ENCODE measurements around the gene C8G.

DNA sequence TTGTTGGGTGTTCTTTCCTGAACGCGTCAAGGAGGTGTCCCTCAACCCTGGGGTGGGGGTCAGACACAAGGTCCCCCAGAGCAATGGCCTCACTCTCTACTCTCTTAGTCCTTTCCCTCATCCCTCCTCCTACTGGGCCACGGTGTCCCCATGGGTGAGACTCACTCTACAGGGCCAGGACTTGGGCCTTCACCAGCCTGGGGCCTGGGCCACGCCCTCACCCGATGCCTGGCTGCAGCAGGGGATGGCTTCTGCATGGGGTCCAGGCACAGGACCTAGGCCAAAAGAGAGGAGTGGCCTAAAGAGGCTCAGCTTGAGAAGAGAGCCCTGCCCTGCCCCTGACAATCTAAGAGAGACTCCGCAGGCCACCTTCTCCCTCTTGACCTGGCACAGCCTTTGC is 12.9 kb downstream of the C8G start:
- TF ChIP-seq, protein P1, sequence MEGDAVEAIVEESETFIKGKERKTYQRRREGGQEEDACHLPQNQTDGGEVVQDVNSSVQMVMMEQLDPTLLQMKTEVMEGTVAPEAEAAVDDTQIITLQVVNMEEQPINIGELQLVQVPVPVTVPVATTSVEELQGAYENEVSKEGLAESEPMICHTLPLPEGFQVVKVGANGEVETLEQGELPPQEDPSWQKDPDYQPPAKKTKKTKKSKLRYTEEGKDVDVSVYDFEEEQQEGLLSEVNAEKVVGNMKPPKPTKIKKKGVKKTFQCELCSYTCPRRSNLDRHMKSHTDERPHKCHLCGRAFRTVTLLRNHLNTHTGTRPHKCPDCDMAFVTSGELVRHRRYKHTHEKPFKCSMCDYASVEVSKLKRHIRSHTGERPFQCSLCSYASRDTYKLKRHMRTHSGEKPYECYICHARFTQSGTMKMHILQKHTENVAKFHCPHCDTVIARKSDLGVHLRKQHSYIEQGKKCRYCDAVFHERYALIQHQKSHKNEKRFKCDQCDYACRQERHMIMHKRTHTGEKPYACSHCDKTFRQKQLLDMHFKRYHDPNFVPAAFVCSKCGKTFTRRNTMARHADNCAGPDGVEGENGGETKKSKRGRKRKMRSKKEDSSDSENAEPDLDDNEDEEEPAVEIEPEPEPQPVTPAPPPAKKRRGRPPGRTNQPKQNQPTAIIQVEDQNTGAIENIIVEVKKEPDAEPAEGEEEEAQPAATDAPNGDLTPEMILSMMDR (IDR thresholded peaks at IDR 0.05): no peak
- no peak for TF ChIP-seq POLR2AphosphoS5 (IDR thresholded peaks at IDR 0.05)
- TF ChIP-seq POLR2A (IDR thresholded peaks at IDR 0.05): no peak
- TF ChIP-seq EP300 (IDR thresholded peaks at IDR 0.05): no peak
